K562 (cell line): ENCODE measurements around the gene RPL3. TPM values are rescaled to one million over a fixed set of nuclear protein-coding genes. Genes with fewer than 3 reads are reported as not detected.

Experiments
- ATAC-seq: fragments of 200-7000 bp; cut with Tn5 transposase; 3 replicates; pipeline ENCODE4 v1.9.1; 2020; ENCODE audit warnings: moderate library complexity
- BruUV-seq: library from RNA; stranded (reverse); fragments of 400-500 nt; replicated peaks from 2 replicates; lab custom pipeline; 2021; lab: Mats Ljungman, UMichigan
- CTCF ChIA-PET: fragments of 300-600 bp; formaldehyde crosslinking; extraction: SDS; loops from one replicate; lab custom pipeline; 2021; ENCODE audit warnings: low intra/inter-chr PET ratio; lab: Yijun Ruan, JAX
- POLR2A ChIA-PET: fragments of 300-600, 350-650 bp; sonication (Branson Sonifier 250); formaldehyde crosslinking; extraction: SDS; loops from one replicate; lab custom pipeline; 2021; ENCODE audit warnings: antibody characterized with exemption, inconsistent platforms; lab: Yijun Ruan, JAX
- DNase-seq, 4 experiments: peaks; one replicate each; pipeline versions ENCODE4 v3.0.0 to v3.0.0-alpha.2; 2011 to 2018; ENCODE audit warnings: low spot score in 3 of 4, mixed read lengths in 3 of 4; ENCODE audit errors: extremely low read depth in 1 of 4
- FAIRE-seq: peaks from 2 replicates; lab custom pipeline; 2011; peaks lifted over from hg19 to GRCh38; lab: Jason Lieb, UNC
- H2AFZ ChIP-seq: 2 replicates; pipeline ENCODE4 v1.6.0; 2011; ENCODE audit warnings: low read depth, low read length, control low read depth, inconsistent platforms
- H3K27ac ChIP-seq: fragments of 200-600 bp; 3 replicates; pipeline ENCODE4 v1.8.0; 2011; ENCODE audit warnings: low read depth, mild to moderate bottlenecking, control low read depth, inconsistent platforms, low read length, moderate library complexity, mixed read lengths; ENCODE audit errors: extremely low read depth
- H3K27me3 ChIP-seq, 2 experiments: fragments of 300-600 bp in 1 of 2; 2 replicates in 1 of 2; 3 replicates in 1 of 2; pipeline versions ENCODE4 v1.6.0 to v1.8.0; 2011; ENCODE audit warnings: inconsistent platforms in 2 of 2, low read length in 2 of 2, mild to moderate bottlenecking in 1 of 2, mixed read lengths in 1 of 2, moderate library complexity in 1 of 2; ENCODE audit not compliant: control insufficient read depth in 2 of 2, insufficient read depth in 2 of 2
- H3K36me3 ChIP-seq: fragments of 300-600 bp; 3 replicates; pipeline ENCODE4 v1.8.0; 2011; ENCODE audit warnings: mild to moderate bottlenecking, low read length, inconsistent platforms; ENCODE audit not compliant: control insufficient read depth, insufficient read depth
- H3K4me1 ChIP-seq, 2 experiments: fragments of 200-600 bp in 1 of 2; replicated peaks in 1 of 2; 2 replicates in 1 of 2; 3 replicates in 1 of 2; pipeline versions ENCODE4 v1.5.1 to v1.8.0; 2011; ENCODE audit warnings: inconsistent platforms in 2 of 2, low read length in 2 of 2, mild to moderate bottlenecking in 1 of 2, mixed read lengths in 1 of 2, moderate library complexity in 1 of 2; ENCODE audit not compliant: control insufficient read depth in 2 of 2, insufficient read depth in 2 of 2
- H3K4me2 ChIP-seq: 2 replicates; pipeline ENCODE4 v1.6.1; 2011; ENCODE audit warnings: low read length, control low read depth, inconsistent platforms, mixed read lengths; ENCODE audit not compliant: insufficient read depth
- H3K4me3 ChIP-seq: fragments of 200-600 bp; sonication (generic), shearing (Covaris generic); 2 replicates; pipeline ENCODE4 v1.5.1; 2016; ENCODE audit warnings: control low read depth, inconsistent platforms
- H3K79me2 ChIP-seq: fragments of 200-600 bp; 3 replicates; pipeline ENCODE4 v1.8.0; 2011; ENCODE audit warnings: low read length, inconsistent platforms; ENCODE audit not compliant: control insufficient read depth, insufficient read depth
- H3K9ac ChIP-seq, 2 experiments: 2 replicates each; pipeline versions ENCODE4 v1.6.0 to v1.6.1; 2011; ENCODE audit warnings: low read depth in 2 of 2, low read length in 2 of 2, control low read depth in 1 of 2, inconsistent platforms in 1 of 2, mild to moderate bottlenecking in 1 of 2, mixed read lengths in 1 of 2; ENCODE audit not compliant: insufficient read depth in 1 of 2
- H3K9me1 ChIP-seq: one replicate; pipeline ENCODE4 v1.6.0; 2011; ENCODE audit warnings: inconsistent platforms, mild to moderate bottlenecking, low read length, moderate library complexity; ENCODE audit not compliant: control insufficient read depth, insufficient read depth
- H3K9me3 ChIP-seq: replicated peaks from 2 replicates; pipeline ENCODE4 v1.5.1; 2011; ENCODE audit warnings: low read depth, low read length, inconsistent platforms; ENCODE audit not compliant: control insufficient read depth, insufficient read depth
- H4K20me1 ChIP-seq: replicated peaks from 2 replicates; pipeline ENCODE4 v1.6.1; 2011; ENCODE audit warnings: low read length, inconsistent platforms, mixed read lengths; ENCODE audit not compliant: control insufficient read depth, insufficient read depth
- C11orf30 ChIP-seq: fragments of 450-650 bp; IDR thresholded peaks from 2 replicates; pipeline ENCODE4 v1.6.1; 2016; ENCODE audit warnings: low read depth, mild to moderate bottlenecking
- ELF2 ChIP-seq: fragments of 250-450 bp; sonication (Bioruptor Pico); IDR thresholded peaks from 2 replicates; pipeline ENCODE4 v1.5.0; 2021; ENCODE audit warnings: mild to moderate bottlenecking
- FOXK2 ChIP-seq, 2 experiments: fragments of 450-650 bp; IDR thresholded peaks in 1 of 2; conservative IDR thresholded peaks in 1 of 2; 2 replicates each; pipeline ENCODE4 v1.6.1; 2016; ENCODE audit warnings: low read depth in 2 of 2, mild to moderate bottlenecking in 1 of 2
- GTF2A2 ChIP-seq: IDR thresholded peaks from 2 replicates; pipeline ENCODE4 v1.6.1; 2016; ENCODE audit warnings: mild to moderate bottlenecking, missing genetic modification characterization, missing compliant biosample characterization
- MAFG ChIP-seq: fragments of 450-650 bp; conservative IDR thresholded peaks from 2 replicates; pipeline ENCODE4 v1.6.1; 2016; ENCODE audit warnings: missing genetic modification characterization, missing compliant biosample characterization
- MYNN ChIP-seq, 2 experiments: sonication (generic); formaldehyde crosslinking in 1 of 2; IDR thresholded peaks; 2 replicates each; pipeline versions ENCODE4 v1.5.0 to v1.6.1; 2016 to 2020; ENCODE audit warnings: antibody characterized with exemption in 1 of 2, missing genetic modification reagents in 1 of 2
- PRDM10 ChIP-seq: fragments of 450-650 bp; IDR thresholded peaks from 2 replicates; pipeline ENCODE4 v1.6.1; 2018; ENCODE audit not compliant: partially characterized antibody
- RBM14 ChIP-seq: fragments of 200-400 bp; formaldehyde crosslinking; IDR thresholded peaks from 2 replicates; pipeline ENCODE4 v1.6.1; 2018; ENCODE audit warnings: low read depth, mild to moderate bottlenecking, low read length, moderate library complexity, borderline replicate concordance; ENCODE audit not compliant: insufficient read depth
- RBM25 ChIP-seq: fragments of 200-400 bp; formaldehyde crosslinking; IDR thresholded peaks from 2 replicates; pipeline ENCODE4 v1.6.1; 2018; ENCODE audit warnings: low read length, low read depth, moderate library complexity; ENCODE audit not compliant: severe bottlenecking
- RCOR1 ChIP-seq, 2 experiments: IDR thresholded peaks; 2 replicates each; pipeline ENCODE4 v1.6.1; 2012; ENCODE audit warnings: low read depth in 2 of 2, low read length in 2 of 2, borderline replicate concordance in 1 of 2, improper control_type of control experiment in 1 of 2
- TOE1 ChIP-seq, 2 experiments: fragments of 450-650 bp in 1 of 2; sonication (generic) in 1 of 2; formaldehyde crosslinking in 1 of 2; IDR thresholded peaks; 2 replicates each; pipeline versions ENCODE4 v1.7.1 to v1.8.0; 2016 to 2022; ENCODE audit warnings: borderline replicate concordance in 2 of 2, mild to moderate bottlenecking in 2 of 2, antibody characterized with exemption in 1 of 2, inconsistent platforms in 1 of 2, low read depth in 1 of 2, missing genetic modification reagents in 1 of 2, moderate library complexity in 1 of 2
- ZKSCAN8 ChIP-seq: fragments of 200-800 bp; sonication (Bioruptor generic); IDR thresholded peaks from 2 replicates; pipeline ENCODE4 v1.6.1; 2016; ENCODE audit warnings: missing genetic modification characterization, missing compliant biosample characterization
- ZNF316 ChIP-seq: fragments of 450-650 bp; IDR thresholded peaks from 2 replicates; pipeline ENCODE4 v1.6.1; 2016
- ZNF384 ChIP-seq: IDR thresholded peaks from 2 replicates; pipeline ENCODE4 v1.6.1; 2012; ENCODE audit warnings: low read depth, low read length, improper control_type of control experiment
- WGBS: fragments of 100-300 bp; shearing (Covaris generic); methylation state at CpG from one replicate; pipeline ENCODE4 v1.1.6; 2016; ENCODE audit warnings: low coverage, mixed read lengths; ENCODE audit not compliant: insufficient coverage; ENCODE audit errors: missing lambda C conversion rate; 5-methylcytosine and 5-hydroxymethylcytosine counted together
- in situ Hi-C: fragments of 300-500 bp; cut with MboI; formaldehyde crosslinking; loops from 4 replicates; pipeline ENCODE4 v1.15.0; 2018; ENCODE audit warnings: inconsistent platforms, mixed read lengths
- intact Hi-C: fragments of 100-400 bp; cut with micrococcal nuclease; formaldehyde crosslinking; loops from 2 replicates; pipeline ENCODE4 v1.14.2; 2022
- polyA plus RNA-seq, 8 experiments: library from polyadenylated mRNA; depleted of rRNA in 4 of 8; stranded (reverse) in 5 of 8; unstranded in 3 of 8; fragments of >200 nt; fragmentation: Nextera tagmentation in 2 of 8; fragmentation: Illumina TruSeq in 1 of 8; extraction: Ambion mirVana in 2 of 8; extraction: Trizol in 1 of 8; gene quantifications; 2 replicates each; pipeline versions ENCODE4 v1.2.1 to v1.2.3, GENCODE V29; 2011 to 2014; ENCODE audit warnings: inconsistent platforms in 1 of 8, missing spikeins in 1 of 8
- total RNA-seq, 7 experiments: library from RNA; depleted of rRNA in 6 of 7; stranded (reverse); fragments of >200 nt in 6 of 7; fragmentation: Illumina TruSeq in 2 of 7; extraction: Trizol in 2 of 7; gene quantifications; 2 replicates each; pipeline versions ENCODE4 v1.2.1 to v1.2.3, GENCODE V29; 2011 to 2021; ENCODE audit warnings: low replicate concordance in 1 of 7

The RPL3 gene
- total and polyA plus RNA-seq, 9 of the 15 experiments (the other 6 are each of a cell fraction or from before 2014, with no cell fraction given): 1,624 to 4,066 (median 2,565) TPM

- TF ChIP-seq TOE1 (IDR thresholded peaks at IDR 0.05; ENCODE audit: borderline replicate concordance) (no peak), TOE1 (CRISPR knock-in tag; IDR thresholded peaks at IDR 0.05; ENCODE audit: borderline replicate concordance, low read depth) (no peak), RCOR1 (IDR thresholded peaks at IDR 0.05; ENCODE audit: borderline replicate concordance in 1 of 2, low read depth in 2 of 2, low read length in 2 of 2) (peak in 1 of 2 experiments; percentile 1; a peak in 1 of 4 replicates), GTF2A2 (tag) (0 out of 2 replicates have a peak, but pooled peaks have one; percentile 31), FOXK2 (conservative IDR thresholded peaks at IDR 0.05 in 1 of 2, IDR thresholded peaks at IDR 0.05 in 1 of 2; ENCODE audit: low read depth in 2 of 2) (peak; percentile 72 to 83), ZKSCAN8 (CRISPR knock-in tag) (peak; percentile 85), RBM25 (peak; percentile 29), ELF2 (CRISPR knock-in tag) (0 out of 2 replicates have a peak, but pooled peaks have one; percentile 51)
Measured at GRCh38 chr22:39282645-39283321, 36.6 kb downstream of the RPL3 start (continued).

- Histone ChIP-seq H3K36me3 (no peaks in the 10 kb centered on the region; the same call in 2 of the 3 replicates), H3K79me2 (no peaks in the 10 kb centered on the region), H3K27ac (peak overlapping the region; percentile 91; the same call in 2 of the 3 replicates), H3K9ac (peak overlapping the region; percentile 41 to 43; a peak in 1 of 4 replicates), H4K20me1 (no peaks in the 10 kb centered on the region), H3K4me3 (no peak overlapping the region), H3K9me3 (peaks cover 13% of the 10 kb centered on the region), H3K27me3 (no peaks in the 10 kb centered on the region), H3K4me1 (peaks cover 25 to 38% of the 10 kb centered on the region in 2 experiments), H3K4me2 (no peak overlapping the region), H2AFZ (peak overlapping the region; percentile 62), H3K9me1 (no peaks in the 10 kb centered on the region)
- WGBS: 74% methylated on average over 3 of the region's 6 CpGs
- in situ Hi-C loops: no loop called here
- DNase-seq: peak in 1 of 4 experiments; percentile 27
- peak; percentile 52 for FAIRE-seq
- intact Hi-C loops: no loop called here
- peak; percentile 50 for TF ChIP-seq PRDM10
- peak; percentile 32; the same call in 1 of the 2 replicates for TF ChIP-seq C11orf30
- TF ChIP-seq MYNN (IDR thresholded peaks at IDR 0.05): no peak
- TF ChIP-seq MYNN (CRISPR knock-in tag; IDR thresholded peaks at IDR 0.05): no peak
- peak; percentile 54; the same call in 1 of the 2 replicates for TF ChIP-seq ZNF384
- peak; percentile 72 for TF ChIP-seq ZNF316
- TF ChIP-seq RBM14: no peak
- peak; percentile 23; the same call in 1 of the 2 replicates for TF ChIP-seq MAFG (tag)
- BruUV-seq: no TSS peak
- POLR2A ChIA-PET: no interaction called here
- ATAC-seq: no peak
- CTCF ChIA-PET: no interaction called here
Measured at GRCh38 chr22:39281126-39281525, 38.3 kb downstream of the RPL3 start.
